K562 (cell line): ENCODE measurements around the gene SENP3. TPM values are rescaled to one million over a fixed set of nuclear protein-coding genes. Genes with fewer than 3 reads are reported as not detected.

Experiments used
- CBFA2T2 ChIP-seq: fragments of 450-650 bp; conservative IDR thresholded peaks from 2 replicates; pipeline ENCODE4 v1.6.1; 2017; ENCODE audit warnings: mild to moderate bottlenecking
- CHCHD3 ChIP-seq: fragments of 250-450 bp; sonication (Bioruptor Pico); IDR thresholded peaks from 2 replicates; pipeline ENCODE4 v2.1.2; 2022; ENCODE audit warnings: mild to moderate bottlenecking
- CXXC5 ChIP-seq: fragments of 250-450 bp; sonication (Bioruptor Pico); IDR thresholded peaks from 2 replicates; pipeline ENCODE4 v1.8.0; 2022; ENCODE audit warnings: inconsistent platforms, mild to moderate bottlenecking, moderate library complexity
- FOXA1 ChIP-seq: fragments of 450-650 bp; IDR thresholded peaks from 2 replicates; pipeline ENCODE4 v1.6.1; 2016; ENCODE audit warnings: mild to moderate bottlenecking, borderline replicate concordance
- KAT8 ChIP-seq: fragments of 450-650 bp; IDR thresholded peaks from 2 replicates; pipeline ENCODE4 v1.6.1; 2016; ENCODE audit warnings: low read depth, mild to moderate bottlenecking
- MTA2 ChIP-seq: fragments of 450-650 bp; IDR thresholded peaks from 2 replicates; pipeline ENCODE4 v1.6.1; 2016; ENCODE audit warnings: low read depth
- MTA3 ChIP-seq: fragments of 450-650 bp; formaldehyde crosslinking; IDR thresholded peaks from 2 replicates; pipeline ENCODE4 v1.6.1; 2017; ENCODE audit warnings: mild to moderate bottlenecking, borderline replicate concordance
- PRMT5 ChIP-seq: sonication (generic); formaldehyde crosslinking; IDR thresholded peaks from 2 replicates; pipeline ENCODE4 v1.5.0; 2020; ENCODE audit warnings: missing genetic modification reagents
- SMAD4 ChIP-seq: fragments of 250-450 bp; sonication (Bioruptor Pico); conservative IDR thresholded peaks from 2 replicates; pipeline ENCODE4 v1.8.0; 2021; ENCODE audit warnings: inconsistent platforms, mild to moderate bottlenecking, moderate library complexity
- SP1 ChIP-seq: sonication (generic); formaldehyde crosslinking; IDR thresholded peaks from 2 replicates; pipeline ENCODE4 v1.8.1; 2022; ENCODE audit warnings: mild to moderate bottlenecking, missing genetic modification reagents
- SREBF2 ChIP-seq: sonication (generic); formaldehyde crosslinking; IDR thresholded peaks from 2 replicates; pipeline ENCODE4 v1.4.0; 2020; ENCODE audit warnings: mild to moderate bottlenecking, missing genetic modification reagents
- TGIF2 ChIP-seq: sonication (generic); formaldehyde crosslinking; IDR thresholded peaks from 2 replicates; pipeline ENCODE4 v1.8.1; 2022; ENCODE audit warnings: mild to moderate bottlenecking, missing genetic modification reagents, moderate library complexity
- USF2 ChIP-seq: sonication (generic); formaldehyde crosslinking; IDR thresholded peaks from 2 replicates; pipeline ENCODE4 v1.5.0; 2020; ENCODE audit warnings: missing genetic modification reagents
- ZNF253 ChIP-seq: fragments of 250-450 bp; sonication (Bioruptor Pico); conservative IDR thresholded peaks from 2 replicates; pipeline ENCODE4 v1.6.1; 2021; ENCODE audit warnings: mild to moderate bottlenecking
- ZNF263 ChIP-seq: sonication (generic); formaldehyde crosslinking; IDR thresholded peaks from 2 replicates; pipeline ENCODE4 v1.8.0; 2022; ENCODE audit warnings: mild to moderate bottlenecking, missing genetic modification reagents, borderline replicate concordance
- ZNF280A ChIP-seq: fragments of 450-650 bp; IDR thresholded peaks from 2 replicates; pipeline ENCODE4 v1.6.1; 2018; ENCODE audit warnings: mild to moderate bottlenecking, low read depth; ENCODE audit not compliant: partially characterized antibody
- ZNF408 ChIP-seq: fragments of 250-450 bp; sonication (Bioruptor Pico); IDR thresholded peaks from 2 replicates; pipeline ENCODE4 v1.4.0; 2020; ENCODE audit warnings: low read depth, mild to moderate bottlenecking, moderate library complexity
- polyA plus RNA-seq, 8 experiments: library from polyadenylated mRNA; depleted of rRNA in 4 of 8; stranded (reverse) in 5 of 8; unstranded in 3 of 8; fragments of >200 nt; fragmentation: Nextera tagmentation in 2 of 8; fragmentation: Illumina TruSeq in 1 of 8; extraction: Ambion mirVana in 2 of 8; extraction: Trizol in 1 of 8; gene quantifications; 2 replicates each; pipeline versions ENCODE4 v1.2.1 to v1.2.3, GENCODE V29; 2011 to 2014; ENCODE audit warnings: inconsistent platforms in 1 of 8, missing spikeins in 1 of 8
- total RNA-seq, 7 experiments: library from RNA; depleted of rRNA in 6 of 7; stranded (reverse); fragments of >200 nt in 6 of 7; fragmentation: Illumina TruSeq in 2 of 7; extraction: Trizol in 2 of 7; gene quantifications; 2 replicates each; pipeline versions ENCODE4 v1.2.1 to v1.2.3, GENCODE V29; 2011 to 2021; ENCODE audit warnings: low replicate concordance in 1 of 7
- TF ChIP-seq, protein P1 (sequence below): sonication (generic); formaldehyde crosslinking; IDR thresholded peaks from 2 replicates; pipeline ENCODE4 v1.8.1; 2023; ENCODE audit warnings: mild to moderate bottlenecking, missing genetic modification reagents
- TF ChIP-seq, protein P2 (sequence below): sonication (generic); formaldehyde crosslinking; IDR thresholded peaks from 2 replicates; pipeline ENCODE4 v1.8.0; 2023; ENCODE audit warnings: mild to moderate bottlenecking, missing genetic modification reagents
- TF ChIP-seq, protein P3 (sequence below): fragments of 450-650 bp; conservative IDR thresholded peaks from 2 replicates; pipeline ENCODE4 v1.6.1; 2016; ENCODE audit warnings: missing genetic modification characterization, low read depth, mild to moderate bottlenecking, missing compliant biosample characterization, moderate library complexity

SENP3 gene
- total and polyA plus RNA-seq, 9 of the 15 experiments (the other 6 are each of a cell fraction or from before 2014, with no cell fraction given) = 0.63 to 102 (median 78.8) TPM

- no peak for TF ChIP-seq ZNF408 (CRISPR knock-in tag)
- peak; percentile 93 for TF ChIP-seq TGIF2 (CRISPR knock-in tag)
- 0 out of 2 replicates have a peak, but pooled peaks have one; percentile 36 for TF ChIP-seq CHCHD3 (CRISPR knock-in tag)
- no peak for TF ChIP-seq SREBF2 (CRISPR knock-in tag)
- TF ChIP-seq CBFA2T2 = no peak
- 0 out of 2 replicates have a peak, but pooled peaks have one; percentile 41 for TF ChIP-seq ZNF253
- no peak for TF ChIP-seq MTA2
- peak; percentile 95 for TF ChIP-seq MTA3
- no peak for TF ChIP-seq FOXA1
- peak; percentile 91 for TF ChIP-seq SP1 (CRISPR knock-in tag)
- TF ChIP-seq ZNF263 = no peak
- TF ChIP-seq, protein P1, sequence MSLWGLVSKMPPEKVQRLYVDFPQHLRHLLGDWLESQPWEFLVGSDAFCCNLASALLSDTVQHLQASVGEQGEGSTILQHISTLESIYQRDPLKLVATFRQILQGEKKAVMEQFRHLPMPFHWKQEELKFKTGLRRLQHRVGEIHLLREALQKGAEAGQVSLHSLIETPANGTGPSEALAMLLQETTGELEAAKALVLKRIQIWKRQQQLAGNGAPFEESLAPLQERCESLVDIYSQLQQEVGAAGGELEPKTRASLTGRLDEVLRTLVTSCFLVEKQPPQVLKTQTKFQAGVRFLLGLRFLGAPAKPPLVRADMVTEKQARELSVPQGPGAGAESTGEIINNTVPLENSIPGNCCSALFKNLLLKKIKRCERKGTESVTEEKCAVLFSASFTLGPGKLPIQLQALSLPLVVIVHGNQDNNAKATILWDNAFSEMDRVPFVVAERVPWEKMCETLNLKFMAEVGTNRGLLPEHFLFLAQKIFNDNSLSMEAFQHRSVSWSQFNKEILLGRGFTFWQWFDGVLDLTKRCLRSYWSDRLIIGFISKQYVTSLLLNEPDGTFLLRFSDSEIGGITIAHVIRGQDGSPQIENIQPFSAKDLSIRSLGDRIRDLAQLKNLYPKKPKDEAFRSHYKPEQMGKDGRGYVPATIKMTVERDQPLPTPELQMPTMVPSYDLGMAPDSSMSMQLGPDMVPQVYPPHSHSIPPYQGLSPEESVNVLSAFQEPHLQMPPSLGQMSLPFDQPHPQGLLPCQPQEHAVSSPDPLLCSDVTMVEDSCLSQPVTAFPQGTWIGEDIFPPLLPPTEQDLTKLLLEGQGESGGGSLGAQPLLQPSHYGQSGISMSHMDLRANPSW (CRISPR knock-in tag) = no peak
- TF ChIP-seq, protein P2, sequence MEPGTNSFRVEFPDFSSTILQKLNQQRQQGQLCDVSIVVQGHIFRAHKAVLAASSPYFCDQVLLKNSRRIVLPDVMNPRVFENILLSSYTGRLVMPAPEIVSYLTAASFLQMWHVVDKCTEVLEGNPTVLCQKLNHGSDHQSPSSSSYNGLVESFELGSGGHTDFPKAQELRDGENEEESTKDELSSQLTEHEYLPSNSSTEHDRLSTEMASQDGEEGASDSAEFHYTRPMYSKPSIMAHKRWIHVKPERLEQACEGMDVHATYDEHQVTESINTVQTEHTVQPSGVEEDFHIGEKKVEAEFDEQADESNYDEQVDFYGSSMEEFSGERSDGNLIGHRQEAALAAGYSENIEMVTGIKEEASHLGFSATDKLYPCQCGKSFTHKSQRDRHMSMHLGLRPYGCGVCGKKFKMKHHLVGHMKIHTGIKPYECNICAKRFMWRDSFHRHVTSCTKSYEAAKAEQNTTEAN = no peak
- TF ChIP-seq, protein P3, sequence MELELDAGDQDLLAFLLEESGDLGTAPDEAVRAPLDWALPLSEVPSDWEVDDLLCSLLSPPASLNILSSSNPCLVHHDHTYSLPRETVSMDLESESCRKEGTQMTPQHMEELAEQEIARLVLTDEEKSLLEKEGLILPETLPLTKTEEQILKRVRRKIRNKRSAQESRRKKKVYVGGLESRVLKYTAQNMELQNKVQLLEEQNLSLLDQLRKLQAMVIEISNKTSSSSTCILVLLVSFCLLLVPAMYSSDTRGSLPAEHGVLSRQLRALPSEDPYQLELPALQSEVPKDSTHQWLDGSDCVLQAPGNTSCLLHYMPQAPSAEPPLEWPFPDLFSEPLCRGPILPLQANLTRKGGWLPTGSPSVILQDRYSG (tag) = no peak
- no peak for TF ChIP-seq SMAD4 (CRISPR knock-in tag)
- peak; percentile 49 for TF ChIP-seq CXXC5 (CRISPR knock-in tag)
- TF ChIP-seq PRMT5 = no peak
- TF ChIP-seq KAT8 = no peak
- no peak for TF ChIP-seq ZNF280A
- TF ChIP-seq USF2 (CRISPR knock-in tag) = no peak
Measured at GRCh38 chr17:7572588-7573323, 11.0 kb downstream of the SENP3 start (continued).
